Tibial artery (tissue), 4 donors: Measurements from ENCODE around the gene GDF11.

Source experiments
- DNase-seq, 2 donors: peaks; one replicate each; pipeline ENCODE4 v3.0.0-alpha.2; 2019
- H3K27ac ChIP-seq, 2 donors: fragments of 200-600 bp; sonication (generic) in 1 of 2; 1 replicate in 1 of 2; 2 replicates in 1 of 2; pipeline ENCODE4 v1.5.1; 2018 to 2019; ENCODE audit warnings: mild to moderate bottlenecking in 1 of 2
- H3K27me3 ChIP-seq, 2 donors: fragments of 200-600 bp; sonication (generic) in 1 of 2; one replicate each; pipeline versions ENCODE4 v1.5.1 to v1.6.0; 2016 to 2019
- H3K36me3 ChIP-seq, 3 donors: fragments of 200-600 bp; sonication (generic) in 2 of 3; one replicate each; pipeline ENCODE4 v1.5.1; 2016 to 2019; ENCODE audit warnings: mild to moderate bottlenecking in 2 of 3
- H3K4me1 ChIP-seq, 4 donors: fragments of 200-600 bp; sonication (generic) in 2 of 4; 1 replicate in 3 of 4; 2 replicates in 1 of 4; pipeline ENCODE4 v1.5.1; 2016 to 2019
- H3K4me3 ChIP-seq, 2 donors: fragments of 200-600 bp; sonication (generic) in 1 of 2; 1 replicate in 1 of 2; 2 replicates in 1 of 2; pipeline ENCODE4 v1.5.1; 2018 to 2019; ENCODE audit warnings: mild to moderate bottlenecking in 2 of 2
- H3K9me3 ChIP-seq, 3 donors: fragments of 200-600 bp; sonication (generic) in 1 of 3; one replicate each; pipeline ENCODE4 v1.5.1; 2016 to 2019
- CTCF ChIP-seq, 2 experiments: fragments of 200-600 bp in 1 of 2; fragments of 450-650 bp in 1 of 2; IDR thresholded peaks; one replicate each; pipeline ENCODE4 v1.5.1; 2017 to 2019; ENCODE audit warnings: antibody characterized with exemption in 2 of 2, mild to moderate bottlenecking in 1 of 2, moderate library complexity in 1 of 2
- intact Hi-C: fragments of 100-400 bp; cut with DNase I; formaldehyde crosslinking; loops from one replicate; pipeline ENCODE4 v1.15.0; 2023; ENCODE audit warnings: low total_unique reads

Gene GDF11

GRCh38 chr12:55719371-55719770, 23.6 kb upstream of the GDF11 start:
- DNase-seq = no peak
- Histone ChIP-seq H3K4me3 (no peak overlapping the region), H3K27me3 (no peaks in the 10 kb centered on the region), H3K27ac (peak overlapping the region; percentile 96 to 98), H3K9me3 (no peaks in the 10 kb centered on the region), H3K4me1 (peaks cover 5 to 90% (median 81%) of the 10 kb centered on the region in 4 donors), H3K36me3 (peaks cover 0 to 8% (median 8%) of the 10 kb centered on the region in 3 donors)
- no peak for TF ChIP-seq CTCF (IDR thresholded peaks at IDR 0.05)
- intact Hi-C loops = no loop called here

- Histone ChIP-seq H3K4me3 (peak within 1 kb of the TSS; percentile 33 to 42), H3K4me1 (peaks cover 5 to 90% (median 80%) of the 10 kb centered on the region in 4 donors), H3K27me3 (no peaks in the 10 kb centered on the region), H3K36me3 (peaks cover 4 to 16% (median 14%) of the 10 kb centered on the region in 3 donors), H3K9me3 (no peaks in the 10 kb centered on the region), H3K27ac (peak within 1 kb of the TSS; percentile 96 to 98)
- peak; percentile 76 to 95 for DNase-seq
- no peak for TF ChIP-seq CTCF (IDR thresholded peaks at IDR 0.05)
- intact Hi-C loops = loop anchor here (5.0 kb wide), 1 partner anchor 38 kb away; a partner anchor contains a TSS
Observed at GRCh38 chr12:55720071-55720564, 22.8 kb upstream of the GDF11 start, which contains the start of gene RDH5. Gene RDH5, plus strand, starts transcription at chr12:55720393. Its CDS starts 792 bp downstream, at chr12:55721185.

- no peaks in the 10 kb centered on the region for H3K27me3 ChIP-seq
- peaks cover 13 to 24% (median 22%) of the 10 kb centered on the region in 3 donors for H3K36me3 ChIP-seq
- peak; percentile 72 to 75 for TF ChIP-seq CTCF (IDR thresholded peaks at IDR 0.05)
- intact Hi-C loops = loop anchor here (5.0 kb wide), 1 partner anchor 39 kb away; a partner anchor contains a TSS
- H3K27ac ChIP-seq = peak overlapping the region; percentile 96 to 98
- no peaks in the 10 kb centered on the region for H3K9me3 ChIP-seq
- peaks cover 5 to 92% (median 78%) of the 10 kb centered on the region in 4 donors for H3K4me1 ChIP-seq
- H3K4me3 ChIP-seq = peak overlapping the region; percentile 15 to 42
- peak; percentile 86 to 96 for DNase-seq
Observed at GRCh38 chr12:55720894-55721444, 22.0 kb upstream of the GDF11 start.

GRCh38 chr12:55721601-55722213, 21.2 kb upstream of the GDF11 start:
- peaks cover 5 to 97% (median 81%) of the 10 kb centered on the region in 4 donors for H3K4me1 ChIP-seq
- no peaks in the 10 kb centered on the region for H3K27me3 ChIP-seq
- DNase-seq = no peak
- H3K27ac ChIP-seq = peak overlapping the region; percentile 96 to 98
- peak overlapping the region; percentile 15 to 20 for H3K4me3 ChIP-seq
- H3K9me3 ChIP-seq = no peaks in the 10 kb centered on the region
- no peak for TF ChIP-seq CTCF (IDR thresholded peaks at IDR 0.05)
- intact Hi-C loops = loop anchor here (5.0 kb wide), 1 partner anchor 39 kb away; a partner anchor contains a TSS
- peaks cover 19 to 31% (median 30%) of the 10 kb centered on the region in 3 donors for H3K36me3 ChIP-seq

GRCh38 chr12:55722948-55723347, 20.0 kb upstream of the GDF11 start:
- Histone ChIP-seq H3K27ac (peak overlapping the region; percentile 96 to 98), H3K4me3 (no peak overlapping the region), H3K36me3 (peaks cover 24 to 38% (median 35%) of the 10 kb centered on the region in 3 donors), H3K9me3 (no peaks in the 10 kb centered on the region), H3K27me3 (no peaks in the 10 kb centered on the region), H3K4me1 (peaks cover 5 to 95% (median 80%) of the 10 kb centered on the region in 4 donors)
- TF ChIP-seq CTCF (IDR thresholded peaks at IDR 0.05) = no peak
- intact Hi-C loops = loop anchor here (5.0 kb wide), 1 partner anchor 41 kb away; a partner anchor contains a TSS
- no peak for DNase-seq
